ENCODE measurements around the gene CLDN19. TPM values are rescaled to one million over a fixed set of nuclear protein-coding genes. Genes with fewer than 3 reads are reported as not detected.
A peak's percentile ranks its signal among the peaks of the same experiment; 100 is the strongest.

The CLDN19 gene
- total and polyA plus RNA-seq, 9 of the 15 experiments (the other 6 are each of a cell fraction or from before 2014, with no cell fraction given) = not detected

DNA sequence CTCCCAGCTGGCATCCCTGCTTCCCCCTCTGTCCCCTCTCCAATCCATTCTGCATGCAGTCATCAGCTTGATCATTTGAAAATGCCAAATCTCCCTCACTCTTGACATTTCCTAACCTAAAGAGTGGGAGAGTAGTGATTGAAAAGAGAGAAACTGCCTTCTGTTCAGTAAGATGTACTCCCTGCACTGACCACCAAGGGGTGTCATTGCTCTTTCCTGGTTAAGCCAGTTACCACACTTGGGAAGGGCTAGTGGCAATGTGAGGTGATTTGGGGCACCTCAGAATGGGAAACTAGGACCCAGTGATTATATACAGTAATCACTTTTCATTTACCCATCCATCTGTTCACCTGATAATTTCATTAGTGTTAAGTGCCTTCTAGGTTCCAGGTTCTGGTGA is 37.8 kb upstream of the CLDN19 start:
- Histone ChIP-seq H3K27me3 (ENCODE audit: control insufficient read depth in 2 of 2, insufficient read depth in 2 of 2, low read length in 2 of 2) (no peaks in the 10 kb centered on the region), H2AFZ (ENCODE audit: low read depth, low read length) (no peak overlapping the region), H4K20me1 (replicated peaks; ENCODE audit: control insufficient read depth, insufficient read depth, low read length) (no peaks in the 10 kb centered on the region), H3K79me2 (ENCODE audit: control insufficient read depth, insufficient read depth, low read length) (no peaks in the 10 kb centered on the region), H3K4me1 (replicated peaks in 1 of 2; ENCODE audit: control insufficient read depth in 2 of 2, insufficient read depth in 2 of 2, low read length in 2 of 2) (no peaks in the 10 kb centered on the region; a peak in 1 of 5 replicates), H3K27ac (ENCODE audit: extremely low read depth, low read depth, low read length) (no peak overlapping the region), H3K36me3 (ENCODE audit: control insufficient read depth, insufficient read depth, low read length) (peaks cover 85% of the 10 kb centered on the region), H3K4me3 (no peak overlapping the region), H3K9ac (ENCODE audit: insufficient read depth in 1 of 2, low read depth in 2 of 2, low read length in 2 of 2) (no peak overlapping the region), H3K9me3 (replicated peaks; ENCODE audit: control insufficient read depth, insufficient read depth, low read depth, low read length) (no peaks in the 10 kb centered on the region), H3K9me1 (ENCODE audit: control insufficient read depth, insufficient read depth, low read length) (no peaks in the 10 kb centered on the region), H3K4me2 (ENCODE audit: insufficient read depth, low read length) (no peak overlapping the region)
- DNase-seq (ENCODE audit: extremely low read depth in 1 of 4, low spot score in 3 of 4) (peak; percentile 75 to 80 (median 76)), ATAC-seq (peak; percentile 94), FAIRE-seq (peak; percentile 89)
- CTCF ChIA-PET (ENCODE audit: low intra/inter-chr PET ratio) = interaction anchor here (0.6 to 2.6 kb wide), 5 partner anchors 136 to 637 kb away, joined by 3 to 65 read pairs (median 3); no protein-coding TSS in a partner anchor
- BruUV-seq (replicated peaks) = no TSS peak
- in situ Hi-C loops (cut with MboI) = loop anchor here (5.0 kb wide), 1 partner anchor 294 kb away; no protein-coding TSS in a partner anchor
- intact Hi-C loops (cut with micrococcal nuclease) = loop anchor here (1.0 to 2.0 kb wide), 2 partner anchors 135 to 295 kb away; no protein-coding TSS in a partner anchor
- POLR2A ChIA-PET = interaction anchor here (0.5 to 5.2 kb wide), 6 partner anchors 11 to 449 kb away, joined by 3 to 27 read pairs (median 4); partner anchors contain the start of genes C1orf50 and P3H1
- no peak for TF ChIP-seq TGIF2 (CRISPR knock-in tag; IDR thresholded peaks at IDR 0.05)
- no peak for TF ChIP-seq HMG20A (CRISPR knock-in tag; conservative IDR thresholded peaks at IDR 0.05)
- no peak for TF ChIP-seq ZNF780A (CRISPR knock-in tag; IDR thresholded peaks at IDR 0.05)
- no peak for TF ChIP-seq HEY1 (CRISPR knock-in tag; IDR thresholded peaks at IDR 0.05; ENCODE audit: borderline replicate concordance)
- TF ChIP-seq, protein P1, sequence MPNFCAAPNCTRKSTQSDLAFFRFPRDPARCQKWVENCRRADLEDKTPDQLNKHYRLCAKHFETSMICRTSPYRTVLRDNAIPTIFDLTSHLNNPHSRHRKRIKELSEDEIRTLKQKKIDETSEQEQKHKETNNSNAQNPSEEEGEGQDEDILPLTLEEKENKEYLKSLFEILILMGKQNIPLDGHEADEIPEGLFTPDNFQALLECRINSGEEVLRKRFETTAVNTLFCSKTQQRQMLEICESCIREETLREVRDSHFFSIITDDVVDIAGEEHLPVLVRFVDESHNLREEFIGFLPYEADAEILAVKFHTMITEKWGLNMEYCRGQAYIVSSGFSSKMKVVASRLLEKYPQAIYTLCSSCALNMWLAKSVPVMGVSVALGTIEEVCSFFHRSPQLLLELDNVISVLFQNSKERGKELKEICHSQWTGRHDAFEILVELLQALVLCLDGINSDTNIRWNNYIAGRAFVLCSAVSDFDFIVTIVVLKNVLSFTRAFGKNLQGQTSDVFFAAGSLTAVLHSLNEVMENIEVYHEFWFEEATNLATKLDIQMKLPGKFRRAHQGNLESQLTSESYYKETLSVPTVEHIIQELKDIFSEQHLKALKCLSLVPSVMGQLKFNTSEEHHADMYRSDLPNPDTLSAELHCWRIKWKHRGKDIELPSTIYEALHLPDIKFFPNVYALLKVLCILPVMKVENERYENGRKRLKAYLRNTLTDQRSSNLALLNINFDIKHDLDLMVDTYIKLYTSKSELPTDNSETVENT (CRISPR knock-in tag; IDR thresholded peaks at IDR 0.05) = no peak
- no peak for TF ChIP-seq ZNF445 (CRISPR knock-in tag; IDR thresholded peaks at IDR 0.05; ENCODE audit: low read depth)
- no peak for TF ChIP-seq HNRNPH1 (optimal IDR thresholded peaks at IDR 0.05; ENCODE audit: low read depth, low read length)
- peak; percentile 82; the same call in 1 of the 2 replicates for TF ChIP-seq STAG1 (CRISPR knock-in tag; IDR thresholded peaks at IDR 0.05; ENCODE audit: borderline replicate concordance)
- no peak for TF ChIP-seq ELF1 (tag; IDR thresholded peaks at IDR 0.05)
- no peak for TF ChIP-seq ZNF311 (CRISPR knock-in tag; IDR thresholded peaks at IDR 0.05)
- TF ChIP-seq CC2D1A (IDR thresholded peaks at IDR 0.05) = peak; percentile 81
- no peak for TF ChIP-seq JUND (IDR thresholded peaks at IDR 0.05; ENCODE audit: borderline replicate concordance, low read depth, low read length)
- TF ChIP-seq JUND (tag; IDR thresholded peaks at IDR 0.05; ENCODE audit: borderline replicate concordance, low read depth, low read length) = peak; percentile 32; the same call in 1 of the 3 replicates
- TF ChIP-seq, protein P2, sequence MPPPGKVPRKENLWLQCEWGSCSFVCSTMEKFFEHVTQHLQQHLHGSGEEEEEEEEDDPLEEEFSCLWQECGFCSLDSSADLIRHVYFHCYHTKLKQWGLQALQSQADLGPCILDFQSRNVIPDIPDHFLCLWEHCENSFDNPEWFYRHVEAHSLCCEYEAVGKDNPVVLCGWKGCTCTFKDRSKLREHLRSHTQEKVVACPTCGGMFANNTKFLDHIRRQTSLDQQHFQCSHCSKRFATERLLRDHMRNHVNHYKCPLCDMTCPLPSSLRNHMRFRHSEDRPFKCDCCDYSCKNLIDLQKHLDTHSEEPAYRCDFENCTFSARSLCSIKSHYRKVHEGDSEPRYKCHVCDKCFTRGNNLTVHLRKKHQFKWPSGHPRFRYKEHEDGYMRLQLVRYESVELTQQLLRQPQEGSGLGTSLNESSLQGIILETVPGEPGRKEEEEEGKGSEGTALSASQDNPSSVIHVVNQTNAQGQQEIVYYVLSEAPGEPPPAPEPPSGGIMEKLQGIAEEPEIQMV (tag; conservative IDR thresholded peaks at IDR 0.05; ENCODE audit: low read depth) = no peak
- no peak for TF ChIP-seq NUFIP1 (IDR thresholded peaks at IDR 0.05; ENCODE audit: partially characterized antibody)
- TF ChIP-seq GTF2A2 (tag; IDR thresholded peaks at IDR 0.05) = no peak
- no peak for TF ChIP-seq ZNF347 (CRISPR knock-in tag; IDR thresholded peaks at IDR 0.05; ENCODE audit: low read depth)
- peak in 1 of 2 experiments; percentile 63; a peak in 2 of 4 replicates for TF ChIP-seq MAZ (CRISPR knock-in tag; conservative IDR thresholded peaks at IDR 0.05 in 1 of 2, IDR thresholded peaks at IDR 0.05 in 1 of 2)
